Suppressor macrophage (primary cell): ENCODE results near the gene PPP1R9A.

Source experiments
- DNase-seq, 4 experiments: peaks; one replicate each; pipeline ENCODE4 v3.0.0-alpha.2; 2020 to 2022

Gene PPP1R9A

DNA sequence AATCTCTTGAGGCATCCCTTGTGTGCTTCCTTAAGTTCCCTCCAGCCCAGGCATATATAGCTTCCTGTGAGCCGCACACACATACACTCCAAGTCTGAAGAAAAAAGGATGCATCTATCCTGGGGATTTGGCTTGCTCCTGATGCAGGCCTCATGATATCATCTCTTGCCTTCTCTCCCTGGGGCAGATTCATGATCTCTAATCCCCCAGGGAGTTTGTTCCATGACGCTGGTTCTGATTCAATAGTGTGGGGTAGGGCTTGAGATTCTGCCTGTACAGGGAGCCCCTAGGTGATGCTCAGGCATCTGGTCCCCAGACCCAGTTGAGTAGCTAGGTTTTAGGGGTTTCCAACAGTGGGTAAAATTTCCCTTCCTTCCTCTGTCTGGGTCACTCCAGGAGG lies 415.5 kb downstream of the PPP1R9A start:
- no peak for DNase-seq

DNA sequence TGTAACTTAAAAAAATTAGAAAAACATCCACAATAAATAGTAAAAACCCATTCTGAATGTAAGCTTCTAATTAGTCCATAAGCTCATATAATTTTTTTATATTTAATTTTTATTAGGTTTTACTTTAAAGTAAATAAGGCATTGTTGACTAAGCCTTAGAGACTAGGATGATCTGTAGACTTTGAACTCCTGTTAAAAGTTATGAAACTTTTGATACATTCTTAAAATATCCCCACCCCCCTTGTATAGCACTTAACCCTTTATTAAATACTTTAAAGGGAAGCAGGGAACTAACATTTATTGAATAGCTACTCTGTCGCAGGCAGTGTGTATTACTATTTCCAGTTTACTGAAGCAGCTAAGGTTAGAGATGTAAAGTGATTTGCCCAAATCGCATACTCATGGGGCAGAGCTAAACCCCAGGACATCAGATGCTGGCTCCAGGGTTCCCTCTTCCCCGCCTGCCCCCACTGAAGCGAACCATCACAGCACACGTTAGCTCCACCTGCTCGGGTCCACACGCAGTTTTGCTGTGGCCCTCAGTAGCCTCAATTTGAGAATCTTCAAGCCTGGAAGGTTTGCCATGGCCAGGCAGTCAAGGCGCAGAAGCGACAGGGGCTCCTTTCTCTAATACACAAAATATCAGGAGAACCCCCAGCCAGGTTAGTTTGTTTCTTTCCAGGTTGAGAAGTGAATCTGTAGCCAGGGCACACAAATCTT lies 416.2 kb downstream of the PPP1R9A start:
- DNase-seq: no peak

GRCh38 chr7:95324431-95324830 lies 417.0 kb downstream of the PPP1R9A start, which contains the start of gene PON1:
Gene PON1, minus strand, starts transcription at chr7:95324532. Its CDS starts 57 bp downstream, at chr7:95324475.
- DNase-seq: no peak

- DNase-seq: no peak
These were observed 420.0 kb downstream of the PPP1R9A start for GRCh38 chr7:95327356-95327755.

DNA sequence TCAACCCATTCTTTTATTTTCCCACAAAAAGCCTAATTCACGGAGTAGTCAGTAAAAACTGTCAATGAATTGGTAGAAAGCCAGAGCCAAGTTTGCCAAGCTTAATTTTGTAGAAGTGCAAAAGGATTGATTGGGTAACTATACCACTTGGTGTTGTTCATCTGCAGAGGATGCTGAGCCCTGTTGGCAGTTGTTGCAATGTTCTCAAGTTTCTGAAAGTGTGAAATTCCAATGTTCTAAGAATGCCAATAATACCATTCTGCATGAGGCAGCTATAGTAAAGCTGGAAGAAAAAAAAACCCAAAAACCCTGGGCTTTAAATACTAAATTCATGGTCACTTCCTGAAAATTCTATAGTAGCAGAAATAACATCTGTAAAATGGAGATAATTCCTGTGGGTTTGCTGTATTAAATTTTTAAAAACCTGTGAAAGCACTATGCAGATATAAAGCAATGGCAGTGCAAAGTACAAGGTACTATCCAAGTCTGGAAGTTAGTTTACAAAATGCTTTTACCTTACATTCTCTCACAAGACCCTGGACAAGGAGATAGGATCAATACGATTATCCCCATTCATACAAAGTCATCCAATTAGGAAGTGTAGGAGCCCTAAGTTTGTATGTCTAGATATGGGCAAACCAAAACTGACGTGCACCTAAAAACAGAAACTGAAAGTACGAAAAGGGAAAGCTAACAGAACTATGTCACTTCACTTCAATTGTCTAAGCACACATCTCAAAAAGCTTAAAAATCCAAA lies 423.0 kb downstream of the PPP1R9A start:
- peak in 2 of 4 experiments; percentile 3 to 8 for DNase-seq

GRCh38 chr7:95330961-95331337 lies 423.6 kb downstream of the PPP1R9A start:
- no peak for DNase-seq

GRCh38 chr7:95334447-95334846 lies 427.1 kb downstream of the PPP1R9A start:
- DNase-seq: no peak

DNA sequence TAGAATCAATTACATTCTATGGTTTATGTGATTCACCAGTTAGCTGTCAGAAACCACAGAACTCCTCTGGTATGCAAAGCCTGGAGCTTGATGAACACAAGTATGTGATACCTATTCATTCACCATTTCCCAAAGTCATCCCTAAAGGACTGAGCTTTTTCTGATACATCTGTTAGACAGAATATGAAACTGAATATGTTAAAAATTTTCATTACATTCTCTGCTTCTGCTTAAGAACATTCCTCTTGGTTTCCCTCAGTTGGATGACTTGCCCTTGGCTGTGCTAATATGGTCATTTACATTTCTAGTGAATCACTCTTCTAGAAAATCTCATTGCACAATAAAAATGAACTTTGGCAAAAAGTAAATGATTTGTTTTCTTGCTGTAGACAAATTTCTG lies 427.7 kb downstream of the PPP1R9A start:
- DNase-seq: no peak

GRCh38 chr7:95338832-95339231 lies 431.4 kb downstream of the PPP1R9A start:
- DNase-seq: no peak

GRCh38 chr7:95340491-95340890 lies 433.1 kb downstream of the PPP1R9A start:
- no peak for DNase-seq

GRCh38 chr7:95342029-95342428 lies 434.6 kb downstream of the PPP1R9A start:
- DNase-seq: no peak

- DNase-seq: no peak
These were observed 435.4 kb downstream of the PPP1R9A start for GRCh38 chr7:95342642-95343307.
